Uterus (tissue), 2 donors: Measurements from ENCODE around the gene ANKRD13C.

ENCODE experiments used
- CTCF ChIP-seq, 4 experiments: fragments of 200-600 bp in 2 of 4; fragments of 450-650 bp in 2 of 4; sonication (generic) in 2 of 4; IDR thresholded peaks; one replicate each; pipeline ENCODE4 v1.5.1; 2016 to 2019; ENCODE audit warnings: antibody characterized with exemption in 4 of 4, mild to moderate bottlenecking in 2 of 4, moderate library complexity in 1 of 4
- POLR2A ChIP-seq, 2 donors: fragments of 450-650 bp; IDR thresholded peaks; one replicate each; pipeline ENCODE4 v1.6.1; 2016; ENCODE audit warnings: antibody characterized with exemption in 2 of 2, mild to moderate bottlenecking in 1 of 2, moderate library complexity in 1 of 2

GRCh38 chr1:70278710-70279109 lies 75.8 kb downstream of the ANKRD13C start:
- no peak for TF ChIP-seq CTCF (IDR thresholded peaks at IDR 0.05)
- TF ChIP-seq POLR2A (IDR thresholded peaks at IDR 0.05), result no peak
